D721Med (cell line): Measurements from ENCODE around the gene CNTNAP2.

Experiments used
- DNase-seq: peaks from one replicate; pipeline ENCODE4 v3.0.0; 2011; ENCODE audit warnings: low spot score; ENCODE audit not compliant: insufficient read length
- FAIRE-seq: peaks from 2 replicates; lab custom pipeline; 2011; peaks lifted over from hg19 to GRCh38; lab: Jason Lieb, UNC
- TF ChIP-seq, protein P1 (sequence below): IDR thresholded peaks from 2 replicates; pipeline ENCODE4 v1.5.1; 2012; ENCODE audit warnings: mild to moderate bottlenecking, control low read depth; ENCODE audit not compliant: insufficient read depth; ENCODE audit errors: missing control alignments

Gene CNTNAP2

DNA sequence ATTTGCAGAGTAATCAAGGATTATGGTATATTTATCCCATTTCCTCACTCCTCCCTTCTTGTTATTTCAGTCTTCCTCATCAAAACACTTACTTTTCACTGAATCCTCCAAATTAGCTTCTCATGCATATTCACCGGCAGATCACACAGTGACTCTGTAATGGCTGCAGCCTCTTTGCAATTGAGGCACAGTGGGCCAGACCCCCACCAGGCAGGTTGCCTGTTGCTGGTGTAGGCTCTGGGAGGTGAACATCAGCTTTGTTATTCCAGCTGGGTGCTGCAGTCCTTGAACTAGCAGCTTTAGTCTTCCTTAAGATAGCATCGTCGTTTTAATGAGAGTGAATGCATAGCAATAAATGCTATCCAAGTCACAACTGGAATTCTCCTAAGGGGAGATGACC, 449.3 kb downstream of the CNTNAP2 start:
- FAIRE-seq (no peak), DNase-seq (no peak)
- TF ChIP-seq, protein P1, sequence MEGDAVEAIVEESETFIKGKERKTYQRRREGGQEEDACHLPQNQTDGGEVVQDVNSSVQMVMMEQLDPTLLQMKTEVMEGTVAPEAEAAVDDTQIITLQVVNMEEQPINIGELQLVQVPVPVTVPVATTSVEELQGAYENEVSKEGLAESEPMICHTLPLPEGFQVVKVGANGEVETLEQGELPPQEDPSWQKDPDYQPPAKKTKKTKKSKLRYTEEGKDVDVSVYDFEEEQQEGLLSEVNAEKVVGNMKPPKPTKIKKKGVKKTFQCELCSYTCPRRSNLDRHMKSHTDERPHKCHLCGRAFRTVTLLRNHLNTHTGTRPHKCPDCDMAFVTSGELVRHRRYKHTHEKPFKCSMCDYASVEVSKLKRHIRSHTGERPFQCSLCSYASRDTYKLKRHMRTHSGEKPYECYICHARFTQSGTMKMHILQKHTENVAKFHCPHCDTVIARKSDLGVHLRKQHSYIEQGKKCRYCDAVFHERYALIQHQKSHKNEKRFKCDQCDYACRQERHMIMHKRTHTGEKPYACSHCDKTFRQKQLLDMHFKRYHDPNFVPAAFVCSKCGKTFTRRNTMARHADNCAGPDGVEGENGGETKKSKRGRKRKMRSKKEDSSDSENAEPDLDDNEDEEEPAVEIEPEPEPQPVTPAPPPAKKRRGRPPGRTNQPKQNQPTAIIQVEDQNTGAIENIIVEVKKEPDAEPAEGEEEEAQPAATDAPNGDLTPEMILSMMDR: no peak

DNA sequence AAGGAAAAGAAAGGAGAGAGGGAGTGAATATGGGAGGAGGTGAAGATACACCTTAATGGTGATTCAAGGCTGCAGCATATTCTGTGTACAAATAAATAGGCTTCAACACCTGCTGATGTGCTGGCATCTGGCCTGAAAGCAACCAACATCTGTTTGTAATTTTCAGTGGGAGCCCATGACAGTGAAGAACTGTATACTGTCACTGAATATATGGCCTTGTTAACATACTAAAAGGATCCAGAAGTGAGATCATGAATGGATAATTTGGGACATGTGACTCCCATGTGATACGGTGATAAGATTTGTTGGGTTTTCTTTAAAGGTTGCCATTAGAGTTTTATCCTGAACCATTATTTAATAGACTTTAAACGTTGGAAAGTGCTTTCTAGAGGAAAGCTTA, 459.3 kb downstream of the CNTNAP2 start:
- no peak for FAIRE-seq
- DNase-seq: no peak
- TF ChIP-seq, protein P1: no peak

DNA sequence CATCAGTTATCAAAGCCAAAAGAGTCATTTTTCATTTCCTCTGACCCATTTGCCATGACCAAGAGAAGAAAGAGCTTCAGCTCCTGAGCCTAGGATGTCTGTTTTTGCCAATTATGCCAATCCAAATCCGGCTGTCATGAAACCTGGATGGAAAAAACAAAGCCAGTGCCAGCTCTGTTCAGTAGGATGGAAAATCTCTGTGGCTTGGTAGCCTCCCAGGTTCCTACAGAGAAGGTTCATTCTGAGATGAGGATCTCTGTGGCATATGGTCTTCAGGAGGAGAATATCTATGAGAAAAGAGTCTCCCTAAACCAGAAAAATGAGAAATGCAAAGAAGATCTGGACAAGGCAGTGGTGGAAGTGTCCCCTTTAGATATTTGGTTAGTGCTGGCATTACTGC, 475.4 kb downstream of the CNTNAP2 start:
- no peak for FAIRE-seq
- TF ChIP-seq, protein P1: no peak

DNA sequence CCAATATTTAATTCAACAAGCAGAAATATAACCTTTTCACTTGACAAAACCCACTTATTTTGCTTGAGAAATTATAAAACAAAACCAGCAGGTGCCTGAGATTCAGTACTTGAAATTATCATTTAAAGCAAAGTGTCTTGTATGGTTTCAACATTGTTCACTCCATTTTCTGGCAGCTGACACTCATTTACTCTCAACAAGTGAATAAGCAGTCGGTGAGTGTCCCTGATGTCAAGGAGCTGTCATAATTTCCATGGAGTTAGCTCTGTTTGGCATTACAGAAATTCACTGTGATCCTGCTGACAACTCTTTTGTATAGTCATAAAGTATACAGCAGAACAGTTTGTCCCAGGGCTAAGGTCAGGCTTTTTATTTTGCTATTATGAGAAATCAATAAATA, 490.0 kb downstream of the CNTNAP2 start:
- TF ChIP-seq, protein P1: no peak
- FAIRE-seq (no peak), DNase-seq (no peak)

More for the DNA sequence above, 475.4 kb downstream of the CNTNAP2 start:
- DNase-seq: no peak

DNA sequence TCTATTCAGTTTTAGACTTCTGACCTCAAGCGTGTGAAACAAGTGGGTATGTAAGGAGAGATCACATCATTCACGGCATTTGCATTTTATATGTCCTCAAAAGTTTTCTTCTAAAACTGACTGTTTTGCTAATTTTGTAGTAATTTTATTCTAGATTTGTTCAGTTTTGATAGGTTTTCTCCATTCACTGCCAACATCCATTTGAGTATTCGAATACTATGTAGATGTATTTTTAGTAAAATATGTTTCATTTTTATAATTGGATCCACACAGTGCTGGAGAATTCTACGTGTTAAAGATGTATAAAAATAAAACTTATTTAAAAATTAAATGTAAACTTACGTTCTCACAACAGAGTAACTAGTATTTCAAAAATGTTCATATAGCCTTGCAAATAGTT, 503.0 kb downstream of the CNTNAP2 start:
- FAIRE-seq (no peak), DNase-seq (no peak)
- TF ChIP-seq, protein P1: no peak

DNA sequence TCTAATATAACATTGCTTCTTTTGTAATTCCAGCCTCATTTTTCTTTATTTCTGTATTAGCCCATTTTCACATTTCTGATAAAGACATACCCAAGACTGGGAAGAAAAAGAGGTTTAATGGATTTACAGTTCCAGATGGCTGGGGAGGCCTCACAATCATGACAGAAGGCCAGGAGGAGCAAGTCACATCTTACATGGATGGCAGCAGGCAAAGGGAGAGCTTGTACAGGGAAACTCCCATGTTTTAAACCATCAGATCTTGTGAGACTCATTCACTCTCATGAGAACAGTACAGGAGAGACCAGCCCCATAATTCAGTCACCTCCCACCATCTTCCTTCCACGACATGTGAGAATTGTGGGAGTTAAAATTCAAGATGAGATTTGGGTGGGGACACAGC, 510.3 kb downstream of the CNTNAP2 start:
- TF ChIP-seq, protein P1: no peak
- FAIRE-seq: no peak
- DNase-seq: no peak

DNA sequence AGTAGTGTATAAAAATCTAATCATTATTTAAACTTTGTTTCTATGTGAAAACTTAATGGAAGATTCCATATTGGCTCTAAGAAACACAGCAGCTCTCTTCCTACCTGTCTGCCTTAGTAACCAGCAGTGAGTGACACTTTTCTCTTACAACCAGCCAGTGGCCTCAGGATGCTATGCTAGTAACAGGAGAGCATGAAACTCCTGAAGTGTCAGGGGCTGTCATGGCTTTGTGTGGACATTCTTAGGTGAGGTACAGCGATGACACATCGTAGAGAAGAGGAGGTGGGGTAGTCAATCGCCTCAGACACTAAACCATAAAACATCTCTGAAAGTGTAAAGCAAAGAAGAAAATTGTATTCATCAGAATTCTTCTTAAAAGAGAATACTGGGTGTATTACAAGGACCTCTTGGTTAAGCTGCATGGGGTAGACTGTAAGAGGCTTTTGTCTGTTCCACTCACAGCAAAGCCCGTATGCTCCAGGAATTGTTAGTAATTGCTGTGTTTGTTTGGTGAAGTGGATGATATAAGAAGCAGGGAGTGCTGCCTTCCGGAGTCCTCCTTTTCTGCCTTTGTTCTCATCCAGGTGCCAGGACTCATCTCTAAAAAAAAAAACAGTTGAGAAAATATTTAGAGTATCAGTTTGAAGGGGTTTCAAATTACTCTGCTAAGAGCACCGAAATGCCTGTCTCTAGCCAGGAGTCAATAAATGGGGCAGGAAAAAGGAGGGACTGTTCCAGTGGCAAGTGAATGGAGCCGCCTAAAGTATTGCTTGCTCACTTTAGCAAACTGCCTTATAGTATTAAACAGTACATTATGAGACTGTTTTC, 518.8 kb downstream of the CNTNAP2 start:
- DNase-seq (no peak), FAIRE-seq (no peak)
- TF ChIP-seq, protein P1: no peak
